Raji (cell line): ENCODE data around the gene DNAH9.

Source experiments
- POLR2A ChIP-seq: IDR thresholded peaks from 2 replicates; pipeline ENCODE4 v1.6.1; 2011; ENCODE audit warnings: low read depth, low read length, control low read depth; ENCODE audit not compliant: insufficient read depth

DNAH9 gene

GRCh38 chr17:11636771-11637170 is 38.5 kb downstream of the DNAH9 start:
- TF ChIP-seq POLR2A, result no peak

DNA sequence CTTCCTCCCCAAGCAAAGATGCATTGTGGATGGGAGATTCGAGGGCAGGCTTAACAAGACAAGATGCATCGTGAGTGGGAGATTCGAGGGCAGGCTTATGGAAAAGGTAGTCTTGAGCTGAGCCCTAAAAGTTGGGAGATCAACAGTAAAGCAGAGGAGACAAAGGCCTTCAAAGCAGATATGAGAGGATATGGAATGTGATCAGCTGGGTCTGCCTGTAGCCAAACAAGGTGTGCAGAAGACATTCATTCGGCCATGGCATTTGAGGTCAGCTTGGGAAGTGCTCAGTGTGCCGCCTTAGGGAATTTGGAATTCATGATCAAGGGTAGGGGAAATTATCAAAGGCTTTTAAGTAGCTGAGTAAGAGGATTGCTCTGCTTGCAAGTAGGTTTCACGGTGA is 39.5 kb downstream of the DNAH9 start:
- no peak for TF ChIP-seq POLR2A

GRCh38 chr17:11638700-11639265 is 40.5 kb downstream of the DNAH9 start:
- no peak for TF ChIP-seq POLR2A

DNA sequence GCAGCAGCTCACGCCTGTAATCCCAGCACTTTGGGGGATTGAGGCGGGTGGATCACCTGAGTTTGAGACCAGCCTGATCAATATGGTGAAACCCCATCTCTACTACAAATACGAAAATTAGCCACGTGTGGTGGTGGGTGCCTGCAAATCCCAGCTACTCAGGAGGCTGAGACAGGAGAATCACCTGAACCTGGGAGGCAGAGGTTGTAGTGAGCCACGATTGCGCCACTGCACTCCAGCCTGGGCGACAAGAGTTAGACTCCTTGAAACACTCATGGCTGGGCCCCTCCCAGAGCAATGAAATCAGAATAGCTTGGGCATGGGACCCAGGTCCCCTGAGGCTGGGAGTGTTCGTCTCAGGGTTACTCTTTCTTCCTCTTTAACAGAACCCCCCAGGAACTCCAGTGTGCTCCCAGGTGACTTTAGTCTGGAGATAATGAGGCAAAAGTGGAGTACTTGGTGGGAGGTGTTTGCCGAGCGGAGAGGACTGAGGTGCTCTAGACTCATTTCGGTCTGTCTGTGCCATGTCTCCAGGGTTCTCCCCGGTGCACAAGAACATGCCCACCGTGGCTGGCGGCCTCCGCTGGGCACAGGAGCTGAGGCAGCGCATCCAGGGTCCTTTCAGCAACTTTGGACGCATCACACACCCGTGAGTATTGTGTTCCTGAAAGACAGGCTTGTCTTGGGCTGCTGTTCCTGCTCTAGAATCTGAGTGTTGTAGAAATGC is 41.6 kb downstream of the DNAH9 start:
- TF ChIP-seq POLR2A, result no peak

GRCh38 chr17:11640463-11640814 is 42.2 kb downstream of the DNAH9 start:
- no peak for TF ChIP-seq POLR2A

DNA sequence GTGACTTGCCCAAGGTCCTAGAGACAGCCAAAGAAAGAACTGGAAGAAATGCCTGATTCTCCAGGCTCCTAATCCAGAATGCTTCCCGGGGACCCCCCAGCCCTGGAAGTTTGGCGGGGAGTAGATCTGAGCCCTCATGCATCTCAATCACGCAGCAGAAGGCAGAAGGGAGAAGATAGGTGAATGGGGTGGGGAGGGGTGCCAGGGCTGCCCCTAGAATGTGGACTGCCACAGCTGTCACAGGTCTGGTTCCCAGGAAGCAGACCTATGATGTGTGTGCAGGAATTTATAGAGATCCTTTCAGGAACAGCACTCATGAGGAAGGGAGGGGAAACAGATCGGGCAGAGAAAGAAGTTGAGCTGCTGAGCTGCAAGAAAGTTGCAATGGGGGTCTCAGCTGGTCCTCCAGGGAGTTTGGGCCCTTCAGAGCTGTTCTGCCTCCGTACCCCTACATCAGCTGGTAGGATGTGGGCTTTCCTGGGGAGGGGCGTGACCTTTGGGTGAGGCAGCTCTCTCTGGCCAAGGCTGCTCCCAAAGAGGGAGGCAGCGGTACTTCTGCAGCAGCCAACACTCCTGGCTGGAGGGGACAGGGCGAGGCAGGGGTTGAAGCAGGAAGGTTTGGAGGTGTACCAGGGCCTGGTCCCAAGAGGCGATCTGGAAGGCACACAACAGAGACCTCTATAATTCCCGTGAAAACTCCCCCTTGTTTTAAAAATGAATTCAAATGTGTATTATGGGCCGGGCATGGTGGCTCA is 43.4 kb downstream of the DNAH9 start:
- no peak for TF ChIP-seq POLR2A

DNA sequence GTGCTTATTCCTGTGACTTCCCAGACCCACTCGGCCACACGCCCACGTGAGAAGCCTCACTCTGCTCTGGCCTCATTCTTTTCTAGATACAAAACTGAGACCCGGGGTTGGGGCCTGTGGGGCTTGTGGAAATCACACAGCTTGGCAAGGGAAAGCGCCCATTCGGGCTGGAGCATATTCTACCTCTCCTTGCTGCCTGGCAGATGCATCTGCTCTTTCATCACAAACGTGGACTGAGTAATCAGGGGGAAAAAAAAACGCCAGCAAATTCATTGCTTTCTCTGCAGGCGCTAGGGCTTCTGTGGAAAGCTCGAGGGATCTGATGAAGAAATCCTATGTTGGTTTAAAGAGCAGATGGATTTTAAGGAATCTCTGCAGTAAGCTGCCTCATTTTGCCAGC is 44.4 kb downstream of the DNAH9 start:
- no peak for TF ChIP-seq POLR2A

- TF ChIP-seq POLR2A, result no peak
These were observed 45.6 kb downstream of the DNAH9 start for GRCh38 chr17:11643851-11644250.

DNA sequence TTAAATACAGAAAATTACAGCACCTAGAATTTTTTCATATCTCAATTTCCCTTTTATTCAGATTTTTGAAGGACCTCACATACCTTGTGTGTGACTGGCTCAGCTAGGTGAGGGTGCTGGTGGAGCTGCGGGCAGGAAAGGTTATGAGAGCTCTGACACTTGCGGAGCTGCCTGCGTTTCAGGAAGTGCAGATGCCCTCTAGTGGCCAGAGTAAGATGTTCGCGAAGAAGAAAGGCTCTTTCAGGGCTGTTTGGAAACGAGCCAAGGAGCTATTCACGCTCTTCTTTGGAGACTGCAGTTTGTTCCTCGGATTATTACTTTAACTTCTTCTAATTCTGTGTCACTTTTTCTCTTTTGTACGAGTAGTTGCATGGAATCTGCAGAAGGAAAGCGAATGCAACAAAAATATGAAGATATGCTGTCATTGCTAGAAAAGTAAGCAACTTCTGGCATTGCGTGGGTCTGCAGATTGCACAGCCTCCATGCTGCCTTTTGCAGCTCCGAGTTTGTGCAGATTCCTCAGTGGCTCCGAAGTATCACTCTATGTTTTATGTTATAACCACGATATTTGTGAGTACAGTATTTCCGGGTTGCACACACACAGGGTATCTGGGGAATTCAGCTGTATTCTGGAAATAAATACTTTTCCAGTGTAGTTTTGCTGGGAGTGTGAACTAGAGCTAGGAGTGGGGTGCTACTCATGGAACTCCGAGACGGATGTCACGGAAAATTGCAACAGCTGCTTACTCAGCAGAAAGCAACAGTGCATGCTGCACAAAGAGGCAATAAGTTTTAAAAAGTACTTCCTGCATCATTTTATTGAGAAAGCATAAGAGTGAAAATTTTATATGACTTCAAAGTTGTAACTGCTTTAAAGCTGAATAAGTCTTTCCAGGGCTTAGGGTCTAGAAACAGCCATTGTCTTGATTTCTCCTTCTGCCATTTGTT is 46.3 kb downstream of the DNAH9 start:
- TF ChIP-seq POLR2A, result no peak

DNA sequence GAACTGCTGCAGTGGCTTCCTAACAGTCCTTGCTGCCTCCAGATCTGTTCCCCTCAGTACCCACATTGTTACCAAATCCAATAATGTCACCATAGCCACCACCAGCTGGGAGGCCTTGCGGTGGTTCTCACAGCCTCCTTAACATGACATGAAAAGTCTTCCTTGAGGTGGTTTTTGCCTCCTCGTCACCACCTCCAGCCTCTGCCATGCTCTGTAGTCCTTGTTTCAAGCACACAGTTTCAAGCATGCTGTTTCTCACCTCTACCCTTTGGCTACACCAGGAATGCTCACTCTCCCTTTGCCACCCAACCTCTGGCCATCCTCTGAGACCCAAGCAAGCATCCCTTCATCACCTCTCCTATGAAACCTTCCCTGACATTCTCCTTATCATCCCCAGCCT is 47.2 kb downstream of the DNAH9 start:
- no peak for TF ChIP-seq POLR2A

GRCh38 chr17:11651089-11651488 is 52.8 kb downstream of the DNAH9 start:
- no peak for TF ChIP-seq POLR2A

GRCh38 chr17:11668618-11669017 is 70.3 kb downstream of the DNAH9 start:
- no peak for TF ChIP-seq POLR2A

DNA sequence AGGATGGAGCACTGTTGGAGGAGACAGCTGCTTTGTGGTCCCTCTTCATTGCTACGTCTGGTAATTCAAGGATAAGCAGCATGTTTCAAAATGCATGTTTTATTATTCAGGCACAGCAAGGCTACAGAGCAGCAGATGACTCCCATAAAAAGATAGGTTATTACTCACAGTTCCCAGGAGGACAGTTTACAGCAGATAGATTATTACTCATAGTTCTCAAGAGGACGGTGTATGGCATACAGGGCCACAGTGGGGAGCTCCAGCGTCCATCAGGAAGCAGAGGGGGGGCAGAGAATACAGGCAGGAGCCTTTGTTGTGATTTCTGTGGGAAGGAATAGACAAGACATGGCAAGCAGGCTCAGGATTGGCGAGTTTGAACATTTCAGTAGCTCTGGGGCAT is 72.9 kb downstream of the DNAH9 start:
- TF ChIP-seq POLR2A, result no peak

DNA sequence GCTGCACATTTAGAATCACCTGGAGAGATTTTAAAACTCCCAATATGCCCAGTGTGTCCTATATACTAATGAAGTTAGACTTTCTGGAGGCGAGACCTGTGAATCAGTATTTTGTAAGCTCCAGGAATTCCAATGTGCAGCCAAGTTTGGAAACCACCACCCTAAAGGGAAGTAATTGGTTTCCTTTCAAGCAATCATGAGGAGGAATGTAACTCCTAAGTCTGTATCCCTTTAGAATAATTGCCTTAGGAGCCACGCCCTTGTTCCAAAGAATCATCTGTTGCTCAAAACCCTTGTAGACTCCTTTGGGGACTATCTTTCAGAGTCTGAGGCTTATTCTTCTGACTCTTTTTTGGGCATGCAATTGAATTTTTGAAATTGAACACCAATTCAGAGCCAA is 84.4 kb downstream of the DNAH9 start:
- TF ChIP-seq POLR2A, result no peak

- no peak for TF ChIP-seq POLR2A
These were observed 92.4 kb downstream of the DNAH9 start for GRCh38 chr17:11690681-11691080.
